HG02852 (cell line): ENCODE results near the gene ADPRHL1.

Experiments
- ATAC-seq: cut with Tn5 transposase; IDR thresholded peaks from one replicate; pipeline ENCODE4 v1.9.1; 2021; ENCODE audit warnings: mild to moderate bottlenecking, moderate library complexity; ENCODE audit not compliant: unreplicated experiment

ADPRHL1 gene

GRCh38 chr13:113351514-113352026 lies 101.7 kb downstream of the ADPRHL1 start:
- no peak for ATAC-seq

- ATAC-seq = no peak
These were observed 102.4 kb downstream of the ADPRHL1 start for GRCh38 chr13:113350938-113351335.

GRCh38 chr13:113350065-113350937 lies 103.0 kb downstream of the ADPRHL1 start:
- no peak for ATAC-seq
